ENCODE data around the gene HES4. TPM values are rescaled to one million over a fixed set of nuclear protein-coding genes. Genes with fewer than 3 reads are reported as not detected.

The HES4 gene
- total RNA-seq, 1 donor from 2014 or later = 149 TPM

DNA sequence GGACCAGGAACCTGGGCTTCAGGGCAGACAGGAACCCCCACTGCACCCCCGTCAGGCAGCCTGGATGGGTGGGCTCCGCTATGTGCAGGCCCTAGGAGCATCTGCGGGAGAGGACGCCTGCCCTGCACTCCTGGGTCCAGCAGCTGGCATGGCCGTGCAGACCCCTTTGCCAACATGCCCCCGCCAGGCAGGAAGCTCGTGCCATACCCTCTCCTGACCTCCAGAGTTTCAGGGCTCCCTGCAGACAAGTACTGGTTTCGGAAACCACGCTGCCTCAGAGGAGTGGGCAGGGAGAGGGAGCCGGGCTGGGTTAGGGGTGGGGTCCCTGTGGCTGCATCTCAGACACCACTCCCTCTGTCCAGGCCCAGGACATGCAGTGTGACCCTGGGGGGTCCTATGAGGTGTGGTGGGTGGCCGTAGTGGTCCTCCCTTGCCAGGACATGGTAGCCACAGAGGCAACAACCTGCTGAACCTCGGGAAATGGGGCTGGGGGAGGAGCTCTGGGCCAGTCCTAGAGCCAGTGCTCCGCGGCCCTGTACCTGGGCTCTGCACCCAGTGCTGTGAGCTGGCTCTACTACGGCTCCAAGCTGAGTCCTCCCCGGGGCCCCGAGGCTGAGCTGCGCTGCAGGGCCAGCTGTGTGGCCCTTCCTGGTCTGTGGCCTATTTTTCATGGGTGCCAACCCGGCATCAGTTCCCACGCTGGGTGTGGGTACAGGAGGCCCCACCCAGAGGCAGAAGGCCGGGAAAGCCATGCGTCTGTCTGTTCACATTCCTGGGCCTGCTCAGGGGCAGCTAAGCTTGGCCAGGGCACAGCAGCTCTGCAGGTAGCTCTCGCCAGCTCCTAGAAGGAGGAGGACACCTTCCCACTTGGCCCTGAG, 32.2 kb downstream of the HES4 start:
- no peak for DNase-seq (ENCODE audit: low read depth)
- no peak for TF ChIP-seq EZH2 (IDR thresholded peaks at IDR 0.05; ENCODE audit: insufficient read depth, low read length)
- TF ChIP-seq, protein P1, sequence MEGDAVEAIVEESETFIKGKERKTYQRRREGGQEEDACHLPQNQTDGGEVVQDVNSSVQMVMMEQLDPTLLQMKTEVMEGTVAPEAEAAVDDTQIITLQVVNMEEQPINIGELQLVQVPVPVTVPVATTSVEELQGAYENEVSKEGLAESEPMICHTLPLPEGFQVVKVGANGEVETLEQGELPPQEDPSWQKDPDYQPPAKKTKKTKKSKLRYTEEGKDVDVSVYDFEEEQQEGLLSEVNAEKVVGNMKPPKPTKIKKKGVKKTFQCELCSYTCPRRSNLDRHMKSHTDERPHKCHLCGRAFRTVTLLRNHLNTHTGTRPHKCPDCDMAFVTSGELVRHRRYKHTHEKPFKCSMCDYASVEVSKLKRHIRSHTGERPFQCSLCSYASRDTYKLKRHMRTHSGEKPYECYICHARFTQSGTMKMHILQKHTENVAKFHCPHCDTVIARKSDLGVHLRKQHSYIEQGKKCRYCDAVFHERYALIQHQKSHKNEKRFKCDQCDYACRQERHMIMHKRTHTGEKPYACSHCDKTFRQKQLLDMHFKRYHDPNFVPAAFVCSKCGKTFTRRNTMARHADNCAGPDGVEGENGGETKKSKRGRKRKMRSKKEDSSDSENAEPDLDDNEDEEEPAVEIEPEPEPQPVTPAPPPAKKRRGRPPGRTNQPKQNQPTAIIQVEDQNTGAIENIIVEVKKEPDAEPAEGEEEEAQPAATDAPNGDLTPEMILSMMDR (IDR thresholded peaks at IDR 0.05; ENCODE audit: insufficient read depth, low read depth, low read length) = no peak
- Mint-ChIP-seq H3K9me3 (ENCODE audit: unreplicated experiment) (no peaks in the 10 kb centered on the region), H3K27ac (ENCODE audit: unreplicated experiment) (no peak overlapping the region), H3K4me3 (ENCODE audit: unreplicated experiment) (no peak overlapping the region), H3K27me3 (ENCODE audit: low read depth, unreplicated experiment) (peaks cover 15% of the 10 kb centered on the region), H3K36me3 (ENCODE audit: low read depth, unreplicated experiment) (peaks cover 4% of the 10 kb centered on the region), H3K4me1 (ENCODE audit: low read depth, unreplicated experiment) (no peaks in the 10 kb centered on the region)
- Histone ChIP-seq H2AFZ (ENCODE audit: low read depth, low read length) (no peak overlapping the region), H3K4me3 (ENCODE audit: insufficient read depth, low read depth, low read length) (no peak overlapping the region), H3K9me3 (ENCODE audit: insufficient read depth, low read depth, low read length) (no peaks in the 10 kb centered on the region), H3K4me2 (ENCODE audit: low read length) (peak overlapping the region; percentile 99), H3K79me2 (ENCODE audit: insufficient read depth, low read length) (no peaks in the 10 kb centered on the region), H4K20me1 (ENCODE audit: insufficient read depth, low read length) (peaks cover 6% of the 10 kb centered on the region), H3K9ac (ENCODE audit: low read length) (peak overlapping the region; percentile 83), H3K36me3 (ENCODE audit: insufficient read depth, low read length) (no peaks in the 10 kb centered on the region), H3K27ac (ENCODE audit: low read depth, low read length) (no peak overlapping the region), H3K27me3 (ENCODE audit: insufficient read depth, low read length) (no peaks in the 10 kb centered on the region), H3K4me1 (ENCODE audit: insufficient read depth, low read length) (peaks cover 23% of the 10 kb centered on the region)
- no peak for FAIRE-seq

DNA sequence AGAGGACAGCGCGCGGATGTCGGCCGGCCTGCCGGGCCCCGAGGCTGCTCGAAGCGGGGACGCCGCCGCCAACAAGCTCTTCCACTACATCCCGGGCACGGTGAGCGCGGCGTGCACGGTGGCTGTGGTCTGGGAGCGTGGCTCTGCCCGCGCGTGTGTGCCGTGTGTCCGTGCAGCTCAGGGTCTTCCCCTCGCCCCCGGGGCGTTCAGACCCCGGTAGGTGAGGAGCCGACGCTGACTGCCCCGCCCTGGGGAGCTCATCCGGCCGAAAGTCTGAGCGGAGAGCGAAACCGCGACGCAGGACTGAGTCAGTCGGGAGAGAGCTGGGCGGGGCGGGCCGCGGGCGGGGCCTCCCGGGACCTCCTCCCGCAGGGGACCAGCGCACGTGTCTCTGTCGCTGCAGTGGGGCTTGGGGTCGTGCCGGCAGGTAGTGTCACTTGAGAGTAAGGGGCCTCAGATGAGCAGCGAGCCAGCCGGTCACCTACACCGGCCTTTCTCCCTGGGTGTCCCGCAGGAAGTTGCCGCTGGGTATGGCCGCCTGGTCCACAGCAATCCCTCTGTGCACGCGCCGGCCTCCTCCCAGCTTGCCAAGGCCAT, 33.1 kb downstream of the HES4 start:
- peaks cover 5% of the 10 kb centered on the region for H3K36me3 ChIP-seq (ENCODE audit: insufficient read depth, low read length)
- no peaks in the 10 kb centered on the region for H3K79me2 ChIP-seq (ENCODE audit: insufficient read depth, low read length)
- FAIRE-seq = no peak
- Mint-ChIP-seq H3K4me3 (ENCODE audit: unreplicated experiment) (peak overlapping the region; percentile 72), H3K27ac (ENCODE audit: unreplicated experiment) (no peak overlapping the region), H3K36me3 (ENCODE audit: low read depth, unreplicated experiment) (peaks cover 4% of the 10 kb centered on the region), H3K27me3 (ENCODE audit: low read depth, unreplicated experiment) (peaks cover 15% of the 10 kb centered on the region), H3K9me3 (ENCODE audit: unreplicated experiment) (no peaks in the 10 kb centered on the region), H3K4me1 (ENCODE audit: low read depth, unreplicated experiment) (no peaks in the 10 kb centered on the region)
- no peaks in the 10 kb centered on the region for H3K27me3 ChIP-seq (ENCODE audit: insufficient read depth, low read length)
- no peaks in the 10 kb centered on the region for H3K9me3 ChIP-seq (ENCODE audit: insufficient read depth, low read depth, low read length)
- H3K4me1 ChIP-seq (ENCODE audit: insufficient read depth, low read length) = peaks cover 23% of the 10 kb centered on the region
- H3K9ac ChIP-seq (ENCODE audit: low read length) = peak overlapping the region; percentile 83
- DNase-seq (ENCODE audit: low read depth) = peak; percentile 43
- H4K20me1 ChIP-seq (ENCODE audit: insufficient read depth, low read length) = peaks cover 6% of the 10 kb centered on the region
- H2AFZ ChIP-seq (ENCODE audit: low read depth, low read length) = peak overlapping the region; percentile 89
- TF ChIP-seq, protein P1 (IDR thresholded peaks at IDR 0.05; ENCODE audit: insufficient read depth, low read depth, low read length) = no peak
- H3K4me2 ChIP-seq (ENCODE audit: low read length) = peak overlapping the region; percentile 99
- peak overlapping the region; percentile 80 for H3K27ac ChIP-seq (ENCODE audit: low read depth, low read length)
- peak overlapping the region; percentile 64 for H3K4me3 ChIP-seq (ENCODE audit: insufficient read depth, low read depth, low read length)
